ENCODE data around the gene YBX2.
A peak's percentile ranks its signal among the peaks of the same experiment; 100 is the strongest.

Gene YBX2

DNA sequence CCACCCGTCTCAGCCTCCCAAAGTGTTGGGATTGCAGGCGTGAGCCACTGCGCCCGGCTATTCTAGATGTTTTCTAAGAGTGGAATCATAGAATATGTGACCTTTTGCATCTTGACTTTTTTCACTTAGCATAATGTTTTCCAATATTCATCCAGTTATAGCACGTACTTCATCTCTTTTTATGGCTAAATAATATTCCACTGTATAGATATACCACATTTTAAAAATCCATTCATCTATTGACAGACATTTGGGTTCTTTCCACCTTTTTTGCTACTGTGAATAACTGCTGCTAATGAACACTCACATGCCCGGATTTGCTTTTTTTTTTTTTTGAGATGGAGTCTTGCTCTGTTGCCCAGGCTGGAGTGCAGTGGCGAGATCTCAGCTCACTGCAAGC lies 9.7 kb upstream of the YBX2 start:
- no peak for DNase-seq (ENCODE audit: low read depth in 2 of 2)

DNA sequence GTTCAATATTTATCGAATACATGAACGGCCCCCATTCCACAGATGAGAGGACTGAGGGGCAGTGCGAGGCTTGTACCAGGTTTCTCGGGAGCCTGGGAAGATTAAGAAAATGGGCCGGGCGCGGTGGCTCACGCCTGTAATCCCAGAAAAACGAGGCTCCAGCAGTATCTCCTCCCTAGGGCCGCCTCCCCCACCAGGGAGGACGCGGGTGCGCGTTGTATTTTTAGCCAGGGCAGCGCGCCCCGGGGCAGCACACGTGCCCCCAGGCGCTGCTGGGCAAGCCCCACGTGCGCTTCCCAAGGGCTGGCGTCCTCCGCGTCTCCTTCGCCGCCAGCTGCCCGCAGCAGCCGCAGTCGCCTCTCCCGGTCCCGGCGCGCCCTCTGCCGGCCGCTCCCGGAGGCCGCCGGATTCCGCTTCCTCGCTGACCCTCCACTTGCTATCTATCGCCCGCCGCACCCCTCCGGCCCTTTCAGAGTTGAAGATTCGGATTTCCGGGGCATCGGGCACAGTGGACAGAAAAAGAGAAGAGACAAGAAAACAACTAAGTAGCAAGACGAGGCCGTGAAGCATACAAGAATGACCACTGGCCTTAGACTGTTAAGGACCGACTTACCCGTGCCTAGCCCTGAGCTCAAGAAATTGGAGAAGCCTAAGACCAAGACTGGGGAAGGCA lies 1.9 kb upstream of the YBX2 start:
- peak; percentile 53 to 56 for DNase-seq (ENCODE audit: low read depth in 2 of 2)

DNA sequence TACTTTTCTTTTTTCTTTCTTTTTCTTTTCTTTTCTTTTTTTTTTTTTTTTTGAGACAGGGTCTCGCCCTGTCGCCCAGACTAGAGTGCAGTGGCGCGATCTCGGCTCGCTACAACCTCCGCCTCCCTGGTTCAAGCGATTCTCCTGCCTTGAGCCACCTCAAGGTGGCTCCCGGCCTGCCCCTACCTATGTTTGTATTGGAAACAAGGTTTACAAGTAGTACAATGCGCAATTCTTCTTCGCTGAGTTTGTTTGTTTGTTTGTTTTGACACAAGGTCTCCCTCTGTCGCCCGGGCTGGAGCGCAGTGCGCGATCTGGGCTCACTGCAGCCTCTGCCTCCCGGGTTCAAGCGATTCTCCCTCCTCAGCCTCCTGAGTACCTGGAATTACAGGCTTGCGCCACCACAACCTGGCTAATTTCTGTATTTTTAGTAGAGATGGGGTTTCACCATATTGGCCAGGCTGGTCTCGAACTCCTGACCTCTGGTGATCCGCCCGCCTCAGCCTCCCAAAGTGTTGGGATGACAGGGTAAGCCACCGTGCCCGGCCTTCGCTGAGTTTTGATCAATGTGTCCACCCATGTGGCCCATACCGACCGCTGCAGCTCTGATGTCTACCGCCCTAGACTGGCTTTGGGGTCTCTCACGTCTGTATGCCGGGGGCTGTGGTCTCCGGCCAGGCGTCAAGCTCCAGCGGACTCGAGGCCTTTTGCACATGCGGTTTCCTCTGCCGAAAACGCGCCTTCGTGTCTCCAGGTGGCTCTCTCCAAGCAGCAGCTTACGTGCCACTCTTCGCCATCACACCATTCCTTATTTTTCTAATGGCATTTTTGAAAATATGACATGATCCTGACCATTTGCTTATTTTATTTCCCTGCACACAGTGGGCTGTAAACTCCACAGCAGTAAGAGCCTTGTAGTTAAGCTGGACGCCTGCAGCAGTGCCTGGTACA lies 1.1 kb upstream of the YBX2 start:
- no peak for DNase-seq (ENCODE audit: low read depth in 2 of 2)

DNA sequence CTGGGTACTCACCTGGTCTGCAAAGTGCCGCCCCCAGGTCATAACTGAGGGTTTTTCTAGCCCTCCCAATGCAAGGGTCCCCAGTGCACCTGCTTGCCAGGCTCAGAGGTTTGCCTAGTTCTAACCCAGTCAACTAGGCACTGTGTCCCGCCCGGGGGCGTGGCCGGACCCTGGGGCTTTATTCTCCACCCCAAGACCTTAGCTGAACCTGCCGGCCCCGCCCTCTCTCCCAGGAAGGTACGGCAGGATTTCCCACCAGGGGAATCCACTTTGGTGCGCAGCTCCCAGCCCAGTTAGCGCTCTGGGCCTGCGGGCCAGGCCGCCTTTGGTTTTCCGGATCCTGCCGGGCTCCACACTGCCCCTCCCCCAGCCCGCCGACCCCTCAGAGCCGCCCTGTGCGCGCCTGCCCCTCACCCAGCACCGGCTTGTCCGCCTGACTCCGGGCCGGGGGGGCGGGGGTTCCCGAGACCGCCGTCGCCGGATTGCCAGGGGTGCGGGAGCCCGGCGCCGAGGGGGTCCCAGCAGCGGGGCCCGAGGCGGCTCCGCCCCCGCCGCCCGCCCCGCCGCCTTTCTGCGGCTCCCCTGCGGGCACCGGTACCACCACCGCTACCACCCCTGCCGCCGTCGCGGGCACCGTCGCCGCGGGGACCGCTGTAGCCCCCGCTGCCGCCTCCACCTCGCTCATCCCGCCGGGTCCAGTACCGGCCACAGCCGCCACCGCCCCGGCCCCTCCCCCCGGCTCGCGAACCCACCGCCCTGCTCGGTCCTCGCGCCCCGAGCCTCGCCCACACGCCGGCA lies 424 bp downstream of the YBX2 start:
- DNase-seq (ENCODE audit: low read depth in 2 of 2), result no peak

DNA sequence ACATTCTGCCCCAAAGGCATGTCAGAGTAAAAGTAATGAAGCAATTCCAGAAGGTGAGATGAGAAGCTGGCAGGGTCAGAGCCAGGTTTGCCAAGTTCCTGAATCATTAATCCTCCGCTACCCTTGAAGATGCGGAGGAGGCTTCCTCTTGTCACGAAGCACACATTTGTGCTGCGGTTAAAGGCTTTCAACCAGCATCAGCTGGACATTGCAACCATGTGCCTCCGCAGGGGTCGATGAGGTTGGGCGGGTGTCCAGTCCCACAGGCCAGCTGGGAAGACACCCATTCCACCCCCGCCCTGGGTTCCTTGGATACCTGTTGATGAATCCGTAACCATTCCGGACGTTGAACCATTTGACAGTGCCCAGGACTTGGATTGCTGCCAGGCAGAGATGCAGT lies 1.3 kb downstream of the YBX2 start:
- DNase-seq (ENCODE audit: low read depth in 2 of 2), result no peak

- DNase-seq (ENCODE audit: low read depth in 2 of 2), result no peak
Observed at GRCh38 chr17:7292729-7293128, 1.7 kb downstream of the YBX2 start.

GRCh38 chr17:7292194-7292593 lies 2.2 kb downstream of the YBX2 start:
- no peak for DNase-seq (ENCODE audit: low read depth in 2 of 2)

GRCh38 chr17:7290685-7291084 lies 3.8 kb downstream of the YBX2 start:
- DNase-seq (ENCODE audit: low read depth in 2 of 2), result no peak

DNA sequence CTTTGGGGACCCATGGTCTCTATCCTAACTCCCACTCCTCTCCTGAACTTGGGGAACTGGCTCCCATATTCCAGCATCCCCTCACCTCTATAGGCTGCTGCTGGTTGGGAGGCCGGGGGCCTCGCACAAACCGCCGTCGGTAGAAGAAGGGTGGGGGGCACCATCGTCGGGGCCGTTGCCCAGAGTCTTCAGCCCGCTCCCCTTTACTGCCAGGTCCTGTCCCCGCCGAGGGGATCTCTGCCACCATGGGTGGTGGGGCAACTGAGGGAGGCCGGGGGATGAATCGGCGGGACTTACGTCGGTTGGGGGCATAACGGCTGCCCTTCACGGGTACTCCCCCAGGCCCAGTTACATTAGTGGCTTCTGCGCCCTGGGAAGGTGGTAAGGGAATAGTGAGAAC lies 4.3 kb downstream of the YBX2 start:
- DNase-seq (ENCODE audit: low read depth in 2 of 2), result no peak

DNA sequence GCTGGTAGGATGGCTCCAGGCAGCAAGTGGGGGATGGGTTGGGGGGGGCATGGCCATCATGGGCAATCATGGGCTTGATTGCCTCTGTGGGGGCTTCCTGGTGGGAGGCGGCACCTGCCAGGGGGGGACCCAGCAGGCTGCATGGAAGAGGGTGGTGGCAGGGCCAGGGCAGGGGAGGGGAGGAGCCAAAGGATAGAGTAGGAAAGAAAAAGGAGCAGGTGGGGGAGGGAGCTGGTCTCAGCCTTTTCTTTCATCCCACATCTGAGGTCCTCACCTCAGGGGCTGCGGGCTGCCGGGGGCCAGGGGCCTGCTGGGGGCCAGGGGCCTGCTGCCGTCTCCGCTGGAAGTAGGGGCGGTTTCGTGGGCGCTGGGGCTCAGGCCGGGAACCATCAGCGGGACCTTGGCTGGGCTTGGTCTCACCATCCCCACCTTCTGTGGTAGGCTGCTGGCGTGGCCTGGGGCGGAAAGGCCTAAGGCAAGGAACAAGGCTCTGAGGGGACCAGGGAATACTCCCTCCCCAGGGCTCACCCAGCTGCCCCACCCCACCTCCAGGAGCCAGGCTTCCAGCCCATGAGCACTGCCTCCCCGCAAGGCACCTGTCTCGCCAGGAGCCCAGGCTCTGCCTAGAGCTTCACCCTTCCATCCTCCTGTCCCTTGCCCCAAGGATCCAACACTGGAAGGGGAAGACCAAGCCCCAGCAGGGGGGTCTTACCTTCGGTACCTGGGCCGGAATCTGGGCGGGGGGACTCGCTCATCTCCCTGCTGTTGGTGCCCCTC lies 5.0 kb downstream of the YBX2 start:
- DNase-seq (ENCODE audit: low read depth in 2 of 2), result no peak

DNA sequence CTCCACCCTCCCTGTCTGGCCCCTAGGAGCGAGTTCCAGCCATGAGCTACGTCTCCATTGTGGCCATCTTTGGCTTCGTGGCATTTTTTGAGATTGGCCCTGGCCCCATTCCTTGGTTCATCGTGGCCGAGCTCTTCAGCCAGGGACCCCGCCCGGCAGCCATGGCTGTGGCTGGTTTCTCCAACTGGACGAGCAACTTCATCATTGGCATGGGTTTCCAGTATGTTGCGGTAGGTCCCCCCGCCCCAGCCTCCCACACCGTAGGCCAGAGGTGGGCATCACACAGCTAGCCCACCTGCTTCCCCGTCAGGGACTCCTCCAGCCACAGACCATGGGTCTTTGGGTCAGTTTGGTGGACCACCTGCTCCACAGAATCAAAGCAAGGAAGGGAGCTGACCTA lies 8.8 kb downstream of the YBX2 start:
- DNase-seq (ENCODE audit: low read depth in 2 of 2), result no peak

- DNase-seq (ENCODE audit: low read depth in 2 of 2), result no peak
Observed at GRCh38 chr17:7284911-7285310, 9.5 kb downstream of the YBX2 start.

DNA sequence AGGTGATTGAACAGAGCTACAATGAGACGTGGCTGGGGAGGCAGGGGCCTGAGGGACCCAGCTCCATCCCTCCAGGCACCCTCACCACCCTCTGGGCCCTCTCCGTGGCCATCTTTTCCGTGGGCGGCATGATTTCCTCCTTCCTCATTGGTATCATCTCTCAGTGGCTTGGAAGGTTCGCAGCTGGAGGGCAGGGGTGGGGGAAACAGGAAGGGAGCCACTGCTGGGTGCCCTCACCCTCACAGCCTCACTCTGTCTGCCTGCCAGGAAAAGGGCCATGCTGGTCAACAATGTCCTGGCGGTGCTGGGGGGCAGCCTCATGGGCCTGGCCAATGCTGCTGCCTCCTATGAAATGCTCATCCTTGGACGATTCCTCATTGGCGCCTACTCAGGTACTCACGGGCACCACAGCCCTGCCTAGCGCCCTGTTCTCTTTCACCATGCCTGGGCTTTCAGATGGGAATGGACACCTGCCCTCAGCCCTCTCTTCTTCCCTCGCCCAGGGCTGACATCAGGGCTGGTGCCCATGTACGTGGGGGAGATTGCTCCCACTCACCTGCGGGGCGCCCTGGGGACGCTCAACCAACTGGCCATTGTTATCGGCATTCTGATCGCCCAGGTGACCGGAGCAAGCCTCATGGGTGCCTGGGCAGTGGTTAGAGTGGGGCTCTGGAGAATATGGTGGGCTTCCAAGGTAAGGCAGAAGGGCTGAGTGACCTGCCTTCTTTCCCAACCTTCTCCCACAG lies 10.8 kb downstream of the YBX2 start:
- no peak for DNase-seq (ENCODE audit: low read depth in 2 of 2)

DNA sequence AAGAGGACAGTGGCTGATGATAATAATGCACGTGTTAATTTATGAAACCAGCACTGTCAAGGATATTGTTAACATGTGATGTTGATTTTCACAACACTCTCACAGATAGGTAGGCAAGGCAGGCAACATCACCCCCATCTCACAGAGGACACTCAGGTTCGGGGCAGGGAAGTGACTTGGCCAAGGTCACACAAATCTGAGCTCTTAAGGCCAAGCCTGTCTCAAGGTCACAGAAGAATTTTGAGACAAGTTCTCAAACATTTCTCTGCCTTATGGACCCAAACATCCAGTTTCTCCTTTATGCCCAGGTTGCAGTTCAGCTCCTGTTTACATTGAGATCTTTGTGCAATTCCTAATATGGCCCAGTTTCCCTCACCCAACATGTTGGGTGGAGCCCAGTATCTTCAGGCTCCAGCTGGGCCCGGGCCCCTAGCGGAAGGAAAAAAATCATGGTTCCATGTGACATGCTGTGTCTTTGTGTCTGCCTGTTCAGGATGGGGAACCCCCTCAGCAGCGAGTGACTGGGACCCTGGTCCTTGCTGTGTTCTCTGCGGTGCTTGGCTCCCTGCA lies 11.6 kb downstream of the YBX2 start:
- DNase-seq (ENCODE audit: low read depth in 2 of 2), result no peak

DNA sequence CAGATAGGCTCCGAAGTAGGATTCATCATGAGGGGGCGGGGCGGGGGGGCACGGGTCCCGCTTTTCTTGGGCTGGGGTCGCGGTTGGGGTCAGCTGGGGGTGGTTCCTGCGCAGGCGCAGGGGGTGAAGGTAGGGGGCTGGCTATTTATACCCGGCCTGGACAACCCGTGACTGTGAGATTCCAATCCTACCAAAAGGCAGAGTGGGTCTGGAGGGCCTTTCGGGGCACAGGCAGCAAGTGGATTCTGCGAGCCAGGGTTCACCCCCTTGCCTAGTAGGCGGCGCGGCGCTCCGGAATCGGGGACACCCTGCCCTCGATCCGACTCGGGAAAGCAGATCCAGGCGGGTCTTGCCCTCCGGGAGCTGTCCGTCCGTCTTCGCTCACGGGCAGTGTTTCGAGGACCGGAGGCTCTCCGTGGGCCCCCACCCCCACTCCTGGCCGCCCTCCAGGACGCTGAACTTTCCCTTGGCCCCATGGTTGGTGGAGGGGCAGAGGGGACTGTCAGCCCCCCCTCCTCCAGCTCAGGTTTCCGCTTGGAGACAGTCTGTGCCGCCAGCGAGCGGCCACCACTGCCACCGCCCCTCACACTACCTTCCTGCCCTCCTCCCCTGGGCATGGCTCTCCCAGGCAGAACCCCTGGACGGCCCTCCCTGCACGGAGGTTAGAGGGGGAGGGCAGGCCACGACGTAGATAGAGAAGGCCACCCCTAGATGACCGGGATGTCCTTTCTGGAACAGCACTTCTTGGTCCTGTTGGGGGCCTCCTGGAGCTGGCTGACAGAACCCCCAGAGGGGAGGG lies 12.3 kb downstream of the YBX2 start:
- DNase-seq (ENCODE audit: low read depth in 2 of 2), result no peak

GRCh38 chr17:7281074-7281952 lies 13.1 kb downstream of the YBX2 start, which contains the start of gene SLC2A4:
Gene SLC2A4 (plus strand): TSS chr17:7281718. CDS start chr17:7281935, 217 bp downstream.
- DNase-seq (ENCODE audit: low read depth in 2 of 2), result peak; percentile 86 to 91

- peak; percentile 79 to 81 for DNase-seq (ENCODE audit: low read depth in 2 of 2)
Observed at GRCh38 chr17:7280519-7281073, 13.8 kb downstream of the YBX2 start.

DNA sequence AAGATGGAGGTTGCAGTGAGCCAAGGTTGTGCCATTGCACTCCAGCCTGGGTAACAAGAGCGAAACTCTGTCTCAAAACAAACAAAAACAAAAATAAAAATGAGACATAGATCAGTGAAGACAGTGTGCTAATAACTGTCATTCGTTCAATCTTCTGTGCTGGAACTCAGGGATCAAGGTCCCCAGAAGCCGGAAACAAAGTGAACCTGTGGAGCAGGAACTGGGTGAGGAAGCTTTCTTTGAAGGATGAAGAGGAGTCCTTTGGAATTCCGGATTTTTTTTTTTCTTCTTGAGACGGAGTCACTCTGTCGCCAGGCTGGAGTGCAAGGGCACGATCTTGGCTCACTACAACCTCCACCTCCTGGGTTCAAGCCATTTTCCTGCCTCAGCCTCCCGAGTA lies 15.0 kb downstream of the YBX2 start:
- DNase-seq (ENCODE audit: low read depth in 2 of 2), result no peak

Measured in activated CD4-positive, alpha-beta T cell treated with anti-CD3 and anti-CD28 coated beads for 24 hours (primary cell).